GM18873 (cell line): ENCODE measurements around the gene KCNT1.

ENCODE experiments used
- ATAC-seq: cut with Tn5 transposase; IDR thresholded peaks from one replicate; pipeline ENCODE4 v1.9.1; 2021; ENCODE audit warnings: mild to moderate bottlenecking, moderate library complexity, moderate number of reproducible peaks; ENCODE audit not compliant: unreplicated experiment, low FRiP score

KCNT1 gene

DNA sequence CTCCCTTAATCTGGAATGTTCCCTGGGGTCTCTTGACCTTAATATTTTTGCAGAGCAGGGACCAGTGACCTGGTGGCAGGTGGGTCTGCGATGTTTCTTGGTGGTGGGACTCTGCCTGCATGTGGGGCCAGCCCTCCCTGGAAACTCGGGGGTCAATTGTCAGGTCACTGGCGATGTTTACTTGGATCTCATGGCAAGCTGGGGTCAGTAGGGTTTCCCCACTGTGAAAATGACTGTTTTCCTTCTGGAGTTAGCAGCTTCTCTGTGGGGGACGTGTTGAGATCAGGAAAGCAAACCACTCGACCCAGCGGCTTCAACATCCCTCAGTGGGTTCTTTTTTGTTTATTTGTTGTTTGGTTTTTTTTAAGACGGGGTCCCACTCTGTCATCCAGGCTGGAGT is 73.9 kb downstream of the KCNT1 start:
- no peak for ATAC-seq

DNA sequence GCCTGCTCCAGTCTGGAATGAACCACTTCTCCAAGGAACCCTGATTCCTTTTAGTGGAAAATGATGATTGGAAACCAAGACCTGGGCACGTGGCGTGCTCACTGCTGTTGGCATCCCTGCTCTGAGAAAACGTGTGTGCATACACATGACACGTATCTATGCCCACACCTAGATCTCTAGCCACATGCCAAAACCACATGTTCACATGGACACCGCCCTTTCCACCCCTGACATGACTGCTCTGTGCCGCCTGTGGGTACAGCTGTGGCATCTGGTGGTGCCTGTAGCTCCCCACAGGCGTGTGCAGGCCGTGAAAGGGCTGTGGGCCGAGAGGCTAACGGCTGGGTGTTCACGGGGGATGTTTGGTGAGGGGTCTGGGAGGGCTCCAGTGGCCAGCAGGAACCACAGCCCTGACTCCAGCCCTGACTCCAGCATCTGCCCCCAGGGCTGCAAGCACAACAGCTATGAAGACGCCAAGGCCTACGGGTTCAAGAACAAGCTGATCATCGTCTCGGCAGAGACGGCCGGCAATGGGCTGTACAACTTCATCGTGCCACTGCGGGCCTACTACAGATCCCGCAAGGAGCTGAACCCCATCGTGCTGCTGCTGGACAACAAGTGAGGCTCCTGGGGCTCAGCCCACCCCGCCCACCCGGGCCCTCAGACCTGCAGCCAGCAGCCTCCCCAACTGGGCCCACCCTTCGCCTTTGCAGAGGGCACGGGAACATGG is 75.1 kb downstream of the KCNT1 start:
- ATAC-seq = no peak

DNA sequence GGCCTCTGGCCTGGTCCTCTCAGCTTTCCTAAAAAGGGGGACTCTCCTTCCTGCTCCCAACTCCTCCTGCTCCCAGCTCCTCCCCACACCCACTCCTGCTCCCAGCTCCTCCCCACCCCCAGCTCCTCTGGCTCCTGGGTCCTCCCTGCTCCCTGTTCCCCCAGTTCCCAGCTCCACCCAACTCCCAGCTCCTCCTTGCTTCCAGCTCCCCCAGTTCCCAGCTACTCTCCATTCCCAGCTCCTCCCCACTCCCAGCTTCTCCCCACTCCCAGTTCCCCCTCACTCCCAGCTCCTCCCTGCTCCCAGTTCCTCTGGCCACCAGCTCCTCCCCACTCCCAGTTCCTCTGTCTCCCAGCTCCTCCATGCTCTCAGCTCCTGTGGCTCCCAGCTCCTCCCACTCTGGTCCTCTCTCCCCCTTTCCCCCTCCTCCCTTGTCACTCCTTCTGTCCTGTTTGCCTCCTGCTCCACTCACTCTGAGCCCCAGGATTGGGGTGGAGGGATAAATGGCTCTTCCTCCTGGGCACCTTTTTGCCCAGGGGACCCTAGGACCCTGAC is 75.7 kb downstream of the KCNT1 start:
- no peak for ATAC-seq

DNA sequence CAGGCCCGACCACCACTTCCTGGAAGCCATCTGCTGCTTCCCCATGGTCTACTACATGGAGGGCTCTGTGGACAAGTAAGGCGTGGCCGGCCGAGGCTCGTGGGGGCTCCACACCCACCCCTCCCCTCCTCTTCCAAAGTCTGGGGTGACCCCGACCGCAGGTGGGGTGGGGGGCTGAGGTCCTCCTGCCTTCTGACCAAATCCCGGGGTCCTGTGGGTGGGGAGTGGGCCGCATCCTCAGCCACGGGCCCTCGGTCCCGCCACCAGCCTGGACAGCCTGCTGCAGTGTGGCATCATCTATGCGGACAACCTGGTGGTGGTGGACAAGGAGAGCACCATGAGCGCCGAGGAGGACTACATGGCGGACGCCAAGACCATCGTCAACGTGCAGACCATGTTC is 76.4 kb downstream of the KCNT1 start:
- no peak for ATAC-seq

DNA sequence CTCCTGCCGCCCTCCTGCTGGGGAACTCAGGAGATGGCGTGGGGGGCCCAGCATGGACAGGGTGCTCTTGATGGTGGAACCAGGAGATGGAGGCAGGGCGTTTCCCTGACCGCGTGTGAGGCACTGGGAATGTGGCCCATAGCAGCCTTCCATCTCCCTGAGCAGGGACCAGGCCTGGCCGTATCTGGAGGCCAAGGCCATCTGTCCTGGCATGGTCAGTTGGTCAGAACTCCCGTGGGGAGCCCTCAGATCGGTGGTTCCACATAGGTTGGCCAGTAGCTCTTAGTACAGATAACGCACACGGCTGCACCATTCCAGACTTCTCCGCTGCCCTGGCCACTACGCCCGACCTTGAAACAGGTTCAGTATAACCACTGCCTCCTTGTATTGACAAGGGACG is 77.6 kb downstream of the KCNT1 start:
- ATAC-seq = no peak

DNA sequence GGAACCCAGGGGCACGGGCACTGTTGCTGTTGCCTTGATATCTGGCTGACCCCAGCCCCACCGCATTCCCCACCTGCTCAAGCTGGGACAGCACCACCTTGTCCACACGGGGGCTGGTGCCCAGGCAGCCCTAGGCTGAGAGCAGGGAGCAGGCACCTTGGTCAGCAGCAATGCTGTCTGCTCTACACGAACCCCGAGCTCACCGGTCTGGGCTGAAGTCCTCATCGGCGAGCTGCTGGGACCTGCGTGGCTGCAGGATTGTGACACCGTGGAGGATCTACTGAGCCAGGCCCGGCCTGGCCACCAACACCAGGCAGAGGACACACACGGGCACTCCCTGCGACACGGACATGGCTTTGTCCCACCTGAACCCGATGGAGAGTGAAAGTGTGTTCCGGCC is 78.1 kb downstream of the KCNT1 start:
- ATAC-seq = no peak

DNA sequence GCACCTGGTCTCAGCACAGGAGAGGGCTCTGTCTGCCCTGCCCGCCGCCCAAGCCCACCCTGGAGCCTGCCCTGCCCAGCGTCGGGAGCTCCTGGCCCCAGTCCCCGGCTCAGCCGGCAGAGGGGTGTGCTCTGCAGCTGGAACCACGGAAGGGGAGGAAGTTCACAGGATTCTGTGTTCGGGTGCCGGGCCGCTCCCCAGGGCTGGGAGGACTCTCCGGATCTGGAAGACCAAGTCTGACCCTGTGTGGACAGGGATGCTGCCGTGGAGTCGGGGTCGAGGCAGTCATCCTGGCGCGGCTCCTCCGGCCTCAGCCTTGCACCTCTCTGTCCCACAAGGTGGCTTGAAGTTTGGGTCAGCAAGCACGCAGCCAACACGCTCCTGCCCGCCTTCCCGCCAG is 78.6 kb downstream of the KCNT1 start:
- no peak for ATAC-seq

DNA sequence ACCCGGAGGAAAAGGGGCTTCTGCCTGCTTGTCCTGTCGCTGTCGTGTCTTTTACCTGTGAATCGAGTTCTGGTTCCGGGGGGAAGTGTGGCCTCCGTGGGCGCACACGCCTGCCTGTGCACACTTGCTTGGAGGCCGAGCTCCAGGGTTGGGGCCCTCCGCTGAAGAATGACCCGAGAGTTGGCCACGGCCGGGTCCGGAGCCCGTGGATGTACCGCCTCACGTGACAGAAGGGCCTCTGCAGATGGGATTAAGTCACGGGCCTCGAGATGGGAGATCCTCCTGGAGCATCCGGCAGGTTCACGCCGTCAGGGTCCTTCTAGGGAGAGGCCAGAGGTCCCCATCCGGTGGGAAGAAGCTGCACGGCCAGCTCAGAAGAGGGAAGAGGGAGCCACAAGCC is 81.0 kb downstream of the KCNT1 start:
- no peak for ATAC-seq

DNA sequence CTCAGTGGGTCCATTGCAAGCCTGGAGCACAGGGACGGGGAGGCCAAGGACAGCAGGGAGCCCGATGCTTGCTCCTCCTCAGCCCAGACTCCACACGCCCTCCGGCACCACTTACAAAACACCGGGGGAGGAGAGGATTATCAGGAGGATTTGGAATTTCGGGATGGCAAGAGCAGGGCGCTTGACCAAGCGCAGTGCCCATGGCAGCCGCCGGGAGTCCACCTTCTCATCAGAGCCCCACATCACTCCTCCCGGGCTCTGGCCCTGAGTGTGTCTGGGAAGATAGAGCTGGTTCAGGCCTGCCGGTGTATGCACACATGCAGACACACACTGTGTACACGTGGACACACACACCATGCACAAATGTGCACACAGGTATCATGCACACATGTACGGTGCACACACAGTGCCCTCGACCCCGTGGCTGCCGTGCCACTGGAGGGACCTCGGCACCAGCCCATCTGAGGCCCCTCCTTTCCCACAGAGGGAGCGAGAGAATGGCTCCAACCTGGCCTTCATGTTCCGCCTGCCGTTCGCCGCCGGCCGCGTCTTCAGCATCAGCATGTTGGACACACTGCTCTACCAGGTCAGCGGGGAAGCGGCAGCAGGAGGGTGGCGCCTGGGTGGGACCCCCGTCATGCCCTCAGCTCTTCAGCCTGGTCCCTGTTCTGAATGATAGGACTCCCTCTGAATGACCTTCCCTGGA is 81.7 kb downstream of the KCNT1 start:
- no peak for ATAC-seq

DNA sequence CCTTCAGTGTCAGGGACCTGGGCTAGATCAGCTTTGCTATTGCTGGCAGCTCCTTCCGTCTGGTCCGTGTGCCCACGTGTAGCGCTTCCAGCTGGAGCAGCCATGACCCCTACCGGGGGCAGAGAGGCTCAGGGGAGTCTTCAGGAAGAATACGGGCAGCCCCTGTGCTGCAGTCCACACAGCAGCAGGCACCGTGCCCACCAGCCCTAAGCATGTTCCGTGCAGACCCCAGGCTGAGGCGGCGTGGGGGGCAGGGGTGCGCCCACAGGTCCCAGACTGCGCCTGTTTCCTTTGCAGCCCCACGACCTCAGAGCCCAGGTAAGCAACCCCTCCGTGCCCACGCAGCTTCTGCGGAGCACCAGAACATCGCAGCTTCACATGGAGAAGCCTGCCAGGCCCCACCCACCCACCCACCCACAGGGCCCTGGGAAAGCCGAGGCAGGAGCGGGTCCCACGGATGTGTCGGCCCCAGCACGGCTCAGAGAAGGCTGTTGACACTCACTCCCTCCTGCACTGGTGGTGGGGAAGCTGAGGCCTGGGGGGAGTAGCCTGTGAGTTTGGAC is 83.1 kb downstream of the KCNT1 start:
- no peak for ATAC-seq

DNA sequence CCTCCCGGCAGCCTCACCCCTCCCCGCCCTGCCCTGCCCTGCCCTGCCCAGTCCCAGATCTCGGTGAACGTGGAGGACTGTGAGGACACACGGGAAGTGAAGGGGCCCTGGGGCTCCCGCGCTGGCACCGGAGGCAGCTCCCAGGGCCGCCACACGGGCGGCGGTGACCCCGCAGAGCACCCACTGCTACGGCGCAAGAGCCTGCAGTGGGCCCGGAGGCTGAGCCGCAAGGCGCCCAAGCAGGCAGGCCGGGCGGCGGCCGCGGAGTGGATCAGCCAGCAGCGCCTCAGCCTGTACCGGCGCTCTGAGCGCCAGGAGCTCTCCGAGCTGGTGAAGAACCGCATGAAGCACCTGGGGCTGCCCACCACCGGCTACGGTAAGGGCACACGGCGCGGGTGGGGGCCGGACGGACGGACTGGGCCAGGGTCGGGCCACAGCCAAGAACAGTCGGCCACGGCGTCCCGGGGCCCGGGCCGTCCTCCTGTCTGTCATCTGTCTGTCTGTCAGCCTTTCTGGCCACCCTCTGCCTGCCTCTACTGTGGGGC is 84.2 kb downstream of the KCNT1 start:
- ATAC-seq = no peak

DNA sequence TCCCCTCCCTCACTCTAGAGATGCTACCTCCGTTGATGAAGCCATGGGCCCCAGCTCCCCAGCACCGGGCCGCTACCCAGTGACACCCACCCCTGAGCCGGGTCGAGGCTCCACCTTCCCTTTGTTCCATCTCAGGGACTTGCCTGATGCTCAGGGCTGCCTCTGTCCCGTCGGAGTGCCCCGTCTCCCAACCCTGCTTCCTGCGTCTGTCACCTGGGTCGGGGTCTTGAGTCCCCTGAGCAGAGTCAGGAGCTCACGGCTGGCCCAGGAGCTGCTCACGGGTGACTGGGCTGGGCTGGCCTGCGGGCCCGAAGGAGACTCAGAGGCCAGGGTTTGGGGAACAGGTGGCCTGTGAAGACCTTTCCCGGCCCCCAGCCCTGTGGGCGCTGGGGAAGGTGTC is 85.3 kb downstream of the KCNT1 start:
- ATAC-seq = no peak

DNA sequence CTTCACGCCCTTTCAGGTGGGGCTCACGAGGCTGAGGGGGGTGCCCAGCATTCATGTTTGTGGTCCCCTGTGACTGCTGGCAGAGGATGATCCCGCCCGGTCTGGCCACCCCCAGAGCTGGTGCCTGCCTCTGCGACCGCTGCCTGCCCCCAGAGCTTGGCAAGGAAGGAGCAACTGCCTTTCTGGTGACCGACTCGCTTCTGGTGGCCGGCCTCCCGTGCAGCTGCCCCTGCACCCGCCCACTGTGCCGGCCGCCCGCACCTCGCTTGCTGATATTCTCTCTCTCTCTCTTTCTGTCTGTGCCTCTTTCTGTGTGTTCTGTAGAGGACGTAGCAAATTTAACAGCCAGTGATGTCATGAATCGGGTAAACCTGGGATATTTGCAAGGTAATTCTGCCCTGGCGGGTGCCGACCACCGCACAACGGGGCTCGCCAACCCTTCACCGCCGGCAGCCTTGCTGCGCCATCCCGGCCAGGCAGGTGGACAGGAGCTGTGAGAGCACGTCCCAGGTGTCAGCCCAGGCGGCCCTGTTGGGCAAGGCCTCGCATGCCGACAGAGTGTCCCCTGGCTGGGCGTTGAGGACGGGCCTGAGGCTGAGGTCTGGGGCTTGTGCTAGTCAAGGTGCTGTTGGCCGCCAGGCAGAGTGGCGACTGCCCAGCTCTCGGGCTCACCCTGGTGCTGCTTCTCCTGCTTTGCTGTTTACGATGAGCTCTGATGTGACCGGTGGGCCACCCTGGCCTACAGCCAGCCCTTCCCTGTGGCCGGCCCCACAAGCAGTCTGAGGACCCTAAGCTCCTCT is 86.0 kb downstream of the KCNT1 start:
- ATAC-seq = no peak

DNA sequence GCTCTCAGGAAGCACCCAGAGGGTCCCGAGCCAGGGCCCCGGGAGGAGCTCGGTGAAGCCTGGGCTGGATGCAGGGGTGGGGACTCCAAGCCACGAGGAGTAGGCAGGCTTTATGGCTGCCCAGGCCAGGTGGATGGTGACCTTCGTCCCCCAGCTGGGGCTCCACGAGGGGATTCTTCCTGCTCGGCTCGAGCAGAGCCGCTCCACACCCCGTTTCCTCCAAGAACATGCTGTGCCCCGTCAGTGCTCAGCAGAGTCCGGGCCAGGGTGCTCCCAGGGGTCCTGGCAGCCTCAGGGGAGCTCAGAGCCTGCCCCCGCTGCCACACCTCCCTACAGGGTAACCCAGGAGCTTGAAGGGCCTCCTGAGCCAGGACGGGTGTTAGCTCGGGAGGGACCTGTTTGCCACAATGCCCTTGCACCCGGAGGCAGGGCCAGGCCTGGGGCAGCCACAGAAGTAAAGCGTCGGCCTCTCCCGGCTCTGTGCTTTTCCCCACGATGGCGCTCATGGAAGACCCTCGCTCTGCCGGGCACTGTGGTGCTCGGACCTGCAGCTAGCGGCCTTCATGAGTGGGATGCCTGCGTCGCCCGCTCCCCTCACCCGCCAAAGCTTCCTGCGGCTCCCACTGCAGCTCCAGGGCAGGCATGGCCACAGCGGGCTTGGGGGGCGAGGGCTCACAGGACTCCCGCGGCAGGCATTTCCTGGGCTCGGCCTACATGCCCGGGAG is 86.8 kb downstream of the KCNT1 start:
- ATAC-seq = no peak

DNA sequence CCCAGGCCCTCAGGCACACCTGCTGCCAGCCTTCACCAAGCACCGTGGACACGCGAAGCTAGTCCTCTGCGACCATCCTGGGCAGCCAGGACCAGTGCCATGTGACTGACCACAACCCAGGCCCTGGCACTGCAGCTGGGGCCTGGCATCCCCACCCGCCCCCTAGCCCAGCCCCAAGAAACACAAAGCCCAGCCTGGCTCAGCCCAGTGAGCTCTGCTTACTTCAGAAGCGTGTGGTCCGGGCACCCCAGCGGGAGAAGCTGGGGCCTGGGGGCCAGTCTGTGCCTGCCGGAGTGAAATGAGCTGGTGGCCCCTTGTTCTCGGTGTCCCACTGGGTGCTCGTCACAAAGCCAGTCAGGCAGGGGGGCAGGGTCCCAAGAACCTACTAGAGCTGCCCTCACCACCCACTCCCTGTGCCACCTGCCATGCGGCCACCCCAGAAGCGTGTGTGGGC is 87.9 kb downstream of the KCNT1 start:
- ATAC-seq = no peak

DNA sequence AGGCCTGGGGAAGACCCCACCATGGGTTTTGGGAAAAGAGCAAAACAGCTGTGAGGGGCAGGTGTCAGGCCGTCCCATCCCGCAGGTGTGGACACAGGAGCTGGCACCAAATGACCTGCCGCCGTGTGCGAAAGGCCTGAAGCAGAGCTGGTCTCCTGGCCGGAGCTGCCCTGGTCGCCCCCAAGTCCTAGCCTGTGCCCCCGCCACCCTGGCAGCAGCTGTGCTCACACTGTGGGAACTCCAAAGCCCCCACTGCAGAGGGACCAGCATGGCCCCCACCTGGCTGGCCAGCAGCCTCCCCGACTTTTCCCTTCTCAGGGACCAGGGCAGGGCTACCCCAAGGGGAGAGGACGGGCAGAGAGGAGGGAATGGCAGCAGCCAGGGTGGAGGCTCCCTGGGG is 88.4 kb downstream of the KCNT1 start:
- ATAC-seq = no peak

DNA sequence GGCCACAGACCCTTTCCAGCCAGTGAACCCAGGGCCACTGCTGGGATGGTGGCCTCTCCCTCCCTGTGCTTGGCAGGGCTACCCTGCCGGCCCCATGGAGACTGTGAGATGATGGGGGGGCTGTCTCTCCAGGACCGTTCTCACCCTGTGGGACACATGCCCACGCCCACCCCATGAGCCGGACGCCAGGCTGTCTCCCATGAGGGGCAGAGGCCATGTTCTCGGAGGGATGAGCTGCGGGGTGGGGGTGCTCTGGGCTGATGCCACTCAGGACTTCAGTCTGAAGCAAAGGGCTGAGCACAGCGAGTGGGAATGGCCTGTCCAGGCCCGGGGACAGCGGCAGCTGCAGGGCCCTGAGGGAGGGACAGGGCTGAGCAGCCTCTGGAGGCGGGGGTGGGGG is 88.9 kb downstream of the KCNT1 start:
- no peak for ATAC-seq

DNA sequence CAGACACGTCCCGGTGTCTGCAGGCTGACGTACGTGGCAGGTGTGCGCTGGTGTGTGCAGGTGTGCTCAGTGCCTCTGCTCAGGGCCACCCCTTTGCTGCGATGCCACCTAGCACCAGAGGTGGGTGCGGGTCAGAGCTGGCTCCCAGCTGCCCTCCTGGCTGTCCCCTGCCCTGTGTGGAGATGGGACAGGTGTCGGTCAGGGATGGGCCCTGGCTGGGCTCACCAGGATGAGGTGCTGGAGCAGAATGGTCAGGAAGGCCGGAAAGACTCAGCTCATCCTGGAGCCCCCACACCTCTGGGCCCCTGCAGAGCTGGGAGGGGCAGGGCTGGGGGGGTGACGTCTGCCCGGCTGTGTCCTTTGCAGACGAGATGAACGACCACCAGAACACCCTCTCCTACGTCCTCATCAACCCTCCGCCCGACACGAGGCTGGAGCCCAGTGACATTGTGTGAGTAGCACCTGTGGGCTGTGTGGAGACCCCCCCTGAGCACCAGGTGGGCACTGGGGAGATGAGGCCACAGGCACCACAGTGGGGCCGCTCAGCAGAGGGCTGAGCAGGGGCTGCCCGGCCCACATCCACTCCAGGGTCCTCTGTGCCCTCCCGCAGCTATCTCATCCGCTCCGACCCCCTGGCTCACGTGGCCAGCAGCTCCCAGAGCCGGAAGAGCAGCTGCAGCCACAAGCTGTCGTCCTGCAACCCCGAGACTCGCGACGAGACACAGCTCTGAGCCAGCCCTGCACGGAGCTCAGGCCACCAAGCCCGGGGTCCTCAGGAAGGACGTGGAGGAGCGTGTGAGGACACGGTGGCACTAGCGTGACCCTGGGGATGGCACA is 89.7 kb downstream of the KCNT1 start:
- ATAC-seq = no peak
